ENCODE results near the gene RFPL3. TPM values are rescaled to one million over a fixed set of nuclear protein-coding genes. Genes with fewer than 3 reads are reported as not detected.
"Not testable (repeated sequence)": the region's sequence is repeated elsewhere in the genome, so short reads cannot be mapped to it uniquely, and the experiment has no call there.

The RFPL3 gene
- polyA plus RNA-seq = not detected

DNA sequence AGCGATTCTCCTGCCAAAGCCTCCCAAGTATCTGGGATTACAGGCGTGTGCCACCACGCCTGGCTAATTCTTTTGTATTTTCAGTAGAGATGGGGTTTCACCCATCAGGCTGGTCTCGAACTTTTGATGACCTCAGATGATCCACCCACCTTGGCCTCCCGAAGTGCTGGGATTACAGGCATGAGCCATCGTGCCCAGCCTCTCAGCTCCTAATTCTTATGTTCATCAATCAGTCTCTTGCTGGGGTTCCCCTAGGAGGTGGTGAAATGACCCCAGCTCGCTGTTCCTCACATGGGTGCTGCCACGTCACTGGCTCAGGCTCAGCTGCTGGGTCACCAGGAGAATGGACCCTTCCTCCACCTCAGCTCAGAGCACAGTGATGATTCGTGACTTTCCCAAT lies at the start of gene RFPL3:
Gene RFPL3 (plus strand): TSS at position 301 of the 400 bp plus-strand sequence. CDS start 205 bp downstream, outside the sequence.
- not testable (repeated sequence) for H3K4me3 ChIP-seq (ENCODE audit: low read depth in 1 of 2, low read length in 2 of 2); H3K36me3 ChIP-seq (ENCODE audit: control insufficient read depth in 2 of 2, insufficient read depth in 2 of 2, low read length in 1 of 2); H3K27me3 ChIP-seq (ENCODE audit: control insufficient read depth in 1 of 2, insufficient read depth in 2 of 2, low read length in 2 of 2); H3K27ac ChIP-seq (ENCODE audit: low read depth in 2 of 2, low read length in 1 of 2); H3K4me1 ChIP-seq (ENCODE audit: control insufficient read depth in 2 of 2, insufficient read depth in 2 of 2, low read length in 1 of 2); H3K9me3 ChIP-seq (ENCODE audit: control insufficient read depth in 2 of 2, insufficient read depth in 1 of 2, low read depth in 1 of 2, low read length in 1 of 2)
- 54 to 69% methylated on average over 9 of the region's 9 CpGs for WGBS, 2 donors

DNA sequence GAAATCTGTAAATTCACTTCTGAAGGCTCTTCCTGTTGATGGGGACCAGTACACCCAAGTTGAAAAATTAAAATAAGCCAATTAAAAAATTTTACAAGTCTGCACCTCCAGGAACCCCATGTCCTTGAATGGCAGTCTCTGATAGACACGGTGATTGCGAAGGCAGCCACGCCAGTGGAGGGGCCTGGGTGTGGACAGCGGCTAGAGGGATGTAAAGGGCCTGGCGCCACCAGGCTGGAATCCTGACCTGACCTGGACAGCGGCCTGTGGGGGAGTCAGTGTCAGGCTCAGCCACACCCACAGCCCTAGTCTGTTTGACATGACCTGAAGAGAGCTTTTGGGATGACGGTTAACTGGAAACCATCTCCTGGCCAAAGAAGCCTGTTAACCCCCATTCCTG lies 49.5 kb upstream of the RFPL3 start:
- H3K27me3 ChIP-seq (ENCODE audit: control insufficient read depth in 1 of 2, insufficient read depth in 2 of 2, low read length in 2 of 2) = no peaks in the 10 kb centered on the region
- no peak overlapping the region for H3K27ac ChIP-seq (ENCODE audit: low read depth in 2 of 2, low read length in 1 of 2)
- 72 to 78% methylated on average over 7 of the region's 7 CpGs for WGBS, 2 donors

DNA sequence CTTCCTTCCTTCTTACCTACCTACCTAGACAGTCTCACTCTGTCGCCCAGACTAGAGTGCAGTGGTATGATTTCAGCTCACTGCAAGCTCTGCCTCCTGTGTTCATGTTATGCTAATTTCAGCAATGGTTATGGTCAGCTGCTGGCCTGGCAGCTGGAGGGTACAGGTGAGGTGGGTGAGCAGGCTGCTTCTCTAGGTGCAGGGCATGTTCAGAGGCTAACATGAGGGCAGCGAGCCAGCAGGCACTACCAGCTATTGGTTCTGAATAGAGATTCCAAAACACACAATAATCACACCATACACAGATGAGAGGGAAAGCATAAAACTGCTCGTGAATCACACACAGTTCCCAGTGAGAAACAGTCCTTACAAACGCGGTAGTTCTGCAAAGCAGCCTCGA lies 48.7 kb upstream of the RFPL3 start:
- WGBS, 2 donors = 75 to 80% methylated on average over 6 of the region's 6 CpGs
- no peaks in the 10 kb centered on the region for H3K9me3 ChIP-seq (ENCODE audit: control insufficient read depth in 2 of 2, insufficient read depth in 1 of 2, low read depth in 1 of 2, low read length in 1 of 2)
- H3K27ac ChIP-seq (ENCODE audit: low read depth in 2 of 2, low read length in 1 of 2) = no peak overlapping the region
- no peaks in the 10 kb centered on the region for H3K27me3 ChIP-seq (ENCODE audit: control insufficient read depth in 1 of 2, insufficient read depth in 2 of 2, low read length in 2 of 2)
- H3K4me1 ChIP-seq (ENCODE audit: control insufficient read depth in 2 of 2, insufficient read depth in 2 of 2, low read length in 1 of 2) = no peaks in the 10 kb centered on the region
- no peaks in the 10 kb centered on the region for H3K36me3 ChIP-seq (ENCODE audit: control insufficient read depth in 2 of 2, insufficient read depth in 2 of 2, low read length in 1 of 2)
- no peak overlapping the region for H3K4me3 ChIP-seq (ENCODE audit: low read depth in 1 of 2, low read length in 2 of 2)

More for the DNA sequence above, 49.5 kb upstream of the RFPL3 start:
- no peaks in the 10 kb centered on the region for H3K36me3 ChIP-seq (ENCODE audit: control insufficient read depth in 2 of 2, insufficient read depth in 2 of 2, low read length in 1 of 2)
- no peak overlapping the region for H3K4me3 ChIP-seq (ENCODE audit: low read depth in 1 of 2, low read length in 2 of 2)
- H3K4me1 ChIP-seq (ENCODE audit: control insufficient read depth in 2 of 2, insufficient read depth in 2 of 2, low read length in 1 of 2) = no peaks in the 10 kb centered on the region
- H3K9me3 ChIP-seq (ENCODE audit: control insufficient read depth in 2 of 2, insufficient read depth in 1 of 2, low read depth in 1 of 2, low read length in 1 of 2) = no peaks in the 10 kb centered on the region

DNA sequence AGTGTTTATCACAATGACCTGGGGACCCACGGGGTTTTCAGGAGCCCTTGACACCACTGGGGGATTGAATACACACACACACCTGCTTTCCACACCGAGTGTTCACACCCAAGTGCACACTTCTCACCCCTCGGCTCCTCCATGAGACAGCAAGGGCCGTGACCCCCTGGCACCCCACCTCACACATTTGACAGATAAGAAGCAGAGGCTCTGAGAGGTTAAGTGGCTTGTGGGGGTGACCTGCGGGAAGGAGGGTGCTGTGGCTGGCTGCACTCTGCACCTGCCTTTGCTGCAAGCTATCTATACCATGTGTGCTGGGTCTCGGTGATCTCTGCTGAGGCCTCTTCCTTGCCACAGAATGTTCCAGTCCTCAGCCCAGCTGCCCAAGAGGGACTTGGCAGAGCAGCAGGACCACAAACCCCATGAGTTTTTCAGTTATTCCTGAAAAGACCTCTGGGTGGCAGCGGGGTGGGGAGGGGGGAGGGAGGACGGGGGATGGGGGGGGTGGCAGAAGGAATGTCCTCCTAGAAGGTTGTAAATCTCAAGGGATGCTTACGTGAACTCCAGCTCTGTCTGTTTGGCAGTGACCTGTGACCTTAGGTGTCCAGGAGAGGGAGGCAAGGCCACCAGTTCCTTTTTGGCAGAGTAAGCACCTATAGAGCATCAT lies 47.9 kb upstream of the RFPL3 start:
- H3K4me1 ChIP-seq (ENCODE audit: control insufficient read depth in 2 of 2, insufficient read depth in 2 of 2, low read length in 1 of 2) = no peaks in the 10 kb centered on the region
- H3K36me3 ChIP-seq (ENCODE audit: control insufficient read depth in 2 of 2, insufficient read depth in 2 of 2, low read length in 1 of 2) = no peaks in the 10 kb centered on the region
- no peaks in the 10 kb centered on the region for H3K27me3 ChIP-seq (ENCODE audit: control insufficient read depth in 1 of 2, insufficient read depth in 2 of 2, low read length in 2 of 2)
- H3K9me3 ChIP-seq (ENCODE audit: control insufficient read depth in 2 of 2, insufficient read depth in 1 of 2, low read depth in 1 of 2, low read length in 1 of 2) = no peaks in the 10 kb centered on the region
- 49 to 53% methylated on average over 9 of the region's 9 CpGs for WGBS, 2 donors
- no peak overlapping the region for H3K4me3 ChIP-seq (ENCODE audit: low read depth in 1 of 2, low read length in 2 of 2)
- H3K27ac ChIP-seq (ENCODE audit: low read depth in 2 of 2, low read length in 1 of 2) = no peak overlapping the region

DNA sequence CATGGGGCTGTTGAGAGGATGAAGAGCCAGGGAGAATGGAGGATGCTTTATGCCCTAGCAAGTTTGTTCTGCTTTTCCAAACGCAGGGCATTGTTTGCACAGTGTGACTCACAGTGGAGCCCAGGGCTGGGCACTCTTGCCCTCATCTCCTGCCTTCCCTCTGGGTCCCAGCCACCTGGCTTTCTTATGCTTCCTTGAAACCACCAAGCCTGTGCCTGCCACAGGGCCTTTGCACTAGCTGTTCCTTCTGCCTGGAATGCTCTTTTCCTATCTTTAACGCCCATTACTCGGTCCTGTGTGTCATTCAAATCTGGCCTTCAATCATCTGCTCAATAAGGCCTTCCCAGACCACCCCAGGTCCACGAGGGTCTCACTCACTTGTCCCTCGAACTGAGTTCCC lies 46.9 kb upstream of the RFPL3 start:
- Histone ChIP-seq H3K4me1 (ENCODE audit: control insufficient read depth in 2 of 2, insufficient read depth in 2 of 2, low read length in 1 of 2) (no peaks in the 10 kb centered on the region), H3K36me3 (ENCODE audit: control insufficient read depth in 2 of 2, insufficient read depth in 2 of 2, low read length in 1 of 2) (no peaks in the 10 kb centered on the region), H3K4me3 (ENCODE audit: low read depth in 1 of 2, low read length in 2 of 2) (no peak overlapping the region), H3K9me3 (ENCODE audit: control insufficient read depth in 2 of 2, insufficient read depth in 1 of 2, low read depth in 1 of 2, low read length in 1 of 2) (no peaks in the 10 kb centered on the region), H3K27me3 (ENCODE audit: control insufficient read depth in 1 of 2, insufficient read depth in 2 of 2, low read length in 2 of 2) (no peaks in the 10 kb centered on the region), H3K27ac (ENCODE audit: low read depth in 2 of 2, low read length in 1 of 2) (no peak overlapping the region)
- WGBS, 2 donors = 69 to 76% methylated on average over 5 of the region's 5 CpGs

DNA sequence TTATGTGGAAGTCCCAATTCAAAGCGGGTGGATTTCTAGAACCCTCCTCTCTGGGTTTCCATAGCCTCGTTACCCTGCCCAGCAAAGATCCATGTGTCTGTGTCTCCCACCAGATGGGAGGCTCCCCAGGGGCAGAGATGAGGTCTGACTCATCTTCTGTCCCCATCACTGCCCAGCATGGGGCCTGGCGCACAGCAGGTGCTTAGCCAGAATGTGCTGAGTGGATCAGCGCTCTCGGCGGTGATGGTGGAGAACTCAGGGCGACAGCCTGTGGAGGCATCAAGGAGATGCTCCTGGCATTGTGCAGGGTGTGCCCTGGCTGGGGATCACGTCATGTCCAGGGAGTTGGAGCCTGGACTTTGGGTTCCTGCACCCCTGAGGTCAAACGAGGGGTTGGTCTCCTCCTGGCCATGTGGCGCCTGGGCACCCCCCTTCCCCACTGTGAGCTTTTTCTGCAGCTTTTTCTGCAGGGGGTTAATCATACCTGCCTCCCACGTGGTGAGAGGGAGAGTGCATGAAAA lies 46.1 kb upstream of the RFPL3 start:
- H3K27ac ChIP-seq (ENCODE audit: low read depth in 2 of 2, low read length in 1 of 2) = no peak overlapping the region
- no peaks in the 10 kb centered on the region for H3K4me1 ChIP-seq (ENCODE audit: control insufficient read depth in 2 of 2, insufficient read depth in 2 of 2, low read length in 1 of 2)
- 76 to 79% methylated on average over 11 of the region's 11 CpGs for WGBS, 2 donors
- H3K4me3 ChIP-seq (ENCODE audit: low read depth in 1 of 2, low read length in 2 of 2) = no peak overlapping the region
- no peaks in the 10 kb centered on the region for H3K9me3 ChIP-seq (ENCODE audit: control insufficient read depth in 2 of 2, insufficient read depth in 1 of 2, low read depth in 1 of 2, low read length in 1 of 2)
- no peaks in the 10 kb centered on the region for H3K27me3 ChIP-seq (ENCODE audit: control insufficient read depth in 1 of 2, insufficient read depth in 2 of 2, low read length in 2 of 2)
- H3K36me3 ChIP-seq (ENCODE audit: control insufficient read depth in 2 of 2, insufficient read depth in 2 of 2, low read length in 1 of 2) = no peaks in the 10 kb centered on the region

DNA sequence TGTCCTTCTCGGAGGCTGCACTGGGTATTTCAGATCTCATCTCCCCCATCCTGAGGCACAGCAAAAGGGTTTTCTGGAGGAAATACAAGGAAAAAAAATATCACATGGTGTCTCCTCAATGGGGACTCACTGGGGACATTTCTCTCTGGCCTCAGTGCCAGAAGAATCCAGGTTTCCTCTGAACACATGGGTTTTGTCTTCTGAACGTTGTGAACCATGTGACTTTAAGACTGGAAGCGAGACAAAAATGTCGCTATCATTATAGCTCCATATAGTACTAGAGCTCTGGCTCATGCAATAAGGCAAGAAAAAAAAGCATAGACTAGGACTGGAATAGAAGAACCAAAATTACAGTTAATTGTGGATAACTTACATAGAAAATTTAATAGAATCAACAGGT lies 44.9 kb upstream of the RFPL3 start:
- 82 to 86% methylated on average over 4 of the region's 4 CpGs for WGBS, 2 donors
- no peak overlapping the region for H3K27ac ChIP-seq (ENCODE audit: low read depth in 2 of 2, low read length in 1 of 2)
- H3K9me3 ChIP-seq (ENCODE audit: control insufficient read depth in 2 of 2, insufficient read depth in 1 of 2, low read depth in 1 of 2, low read length in 1 of 2) = no peaks in the 10 kb centered on the region
- no peaks in the 10 kb centered on the region for H3K4me1 ChIP-seq (ENCODE audit: control insufficient read depth in 2 of 2, insufficient read depth in 2 of 2, low read length in 1 of 2)
- no peaks in the 10 kb centered on the region for H3K36me3 ChIP-seq (ENCODE audit: control insufficient read depth in 2 of 2, insufficient read depth in 2 of 2, low read length in 1 of 2)
- no peaks in the 10 kb centered on the region for H3K27me3 ChIP-seq (ENCODE audit: control insufficient read depth in 1 of 2, insufficient read depth in 2 of 2, low read length in 2 of 2)
- H3K4me3 ChIP-seq (ENCODE audit: low read depth in 1 of 2, low read length in 2 of 2) = no peak overlapping the region

DNA sequence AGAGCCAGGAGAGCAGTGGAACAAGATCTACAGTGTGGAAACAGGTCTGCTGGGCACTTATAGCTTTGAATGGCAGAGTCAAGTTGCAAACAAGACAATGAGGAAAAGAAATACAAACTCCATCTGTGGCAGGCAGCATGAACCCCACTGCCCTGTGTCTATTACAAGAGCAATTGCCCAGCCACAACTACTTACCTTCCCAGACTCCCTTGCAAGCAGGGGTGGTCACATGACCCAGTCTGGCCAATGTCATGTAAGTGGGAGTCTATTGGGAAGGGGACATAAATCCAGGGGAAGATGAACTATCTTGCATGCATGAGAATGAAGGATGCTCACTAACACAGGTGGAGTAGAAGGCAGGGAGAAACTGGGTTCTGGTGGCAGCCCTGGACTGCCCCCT lies 44.1 kb upstream of the RFPL3 start:
- H3K9me3 ChIP-seq (ENCODE audit: control insufficient read depth in 2 of 2, insufficient read depth in 1 of 2, low read depth in 1 of 2, low read length in 1 of 2) = no peaks in the 10 kb centered on the region
- H3K36me3 ChIP-seq (ENCODE audit: control insufficient read depth in 2 of 2, insufficient read depth in 2 of 2, low read length in 1 of 2) = no peaks in the 10 kb centered on the region
- no peak overlapping the region for H3K27ac ChIP-seq (ENCODE audit: low read depth in 2 of 2, low read length in 1 of 2)
- H3K4me3 ChIP-seq (ENCODE audit: low read depth in 1 of 2, low read length in 2 of 2) = no peak overlapping the region
- no peaks in the 10 kb centered on the region for H3K27me3 ChIP-seq (ENCODE audit: control insufficient read depth in 1 of 2, insufficient read depth in 2 of 2, low read length in 2 of 2)
- H3K4me1 ChIP-seq (ENCODE audit: control insufficient read depth in 2 of 2, insufficient read depth in 2 of 2, low read length in 1 of 2) = no peaks in the 10 kb centered on the region

DNA sequence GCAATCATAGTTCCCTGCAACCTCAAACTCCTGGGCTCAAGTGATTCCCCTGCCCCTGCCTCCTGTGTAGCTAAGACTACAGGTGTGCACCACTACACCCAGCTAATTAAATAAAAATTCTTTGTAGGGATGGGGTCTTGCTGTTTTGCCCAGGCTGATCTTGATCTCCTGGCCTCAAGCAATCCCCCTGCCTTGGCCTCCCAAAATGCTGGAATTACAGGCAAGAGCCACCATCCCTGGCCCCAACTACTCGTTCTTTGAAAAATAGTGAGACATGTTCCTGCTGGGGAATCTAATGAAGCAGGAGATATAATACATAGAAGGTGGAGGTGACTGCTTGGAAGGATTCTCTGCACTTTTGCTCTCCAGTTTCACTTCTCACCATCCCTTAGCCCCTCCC lies 40.1 kb upstream of the RFPL3 start:
- Histone ChIP-seq H3K4me1 (ENCODE audit: control insufficient read depth in 2 of 2, insufficient read depth in 2 of 2, low read length in 1 of 2) (no peaks in the 10 kb centered on the region), H3K4me3 (ENCODE audit: low read depth in 1 of 2, low read length in 2 of 2) (no peak overlapping the region), H3K27me3 (ENCODE audit: control insufficient read depth in 1 of 2, insufficient read depth in 2 of 2, low read length in 2 of 2) (no peaks in the 10 kb centered on the region), H3K36me3 (ENCODE audit: control insufficient read depth in 2 of 2, insufficient read depth in 2 of 2, low read length in 1 of 2) (no peaks in the 10 kb centered on the region), H3K9me3 (ENCODE audit: control insufficient read depth in 2 of 2, insufficient read depth in 1 of 2, low read depth in 1 of 2, low read length in 1 of 2) (peaks cover 0 to 3% of the 10 kb centered on the region in 2 donors), H3K27ac (ENCODE audit: low read depth in 2 of 2, low read length in 1 of 2) (no peak overlapping the region)
- WGBS, 2 donors = 29 to 67% methylated on average over 1 of the region's 1 CpG

DNA sequence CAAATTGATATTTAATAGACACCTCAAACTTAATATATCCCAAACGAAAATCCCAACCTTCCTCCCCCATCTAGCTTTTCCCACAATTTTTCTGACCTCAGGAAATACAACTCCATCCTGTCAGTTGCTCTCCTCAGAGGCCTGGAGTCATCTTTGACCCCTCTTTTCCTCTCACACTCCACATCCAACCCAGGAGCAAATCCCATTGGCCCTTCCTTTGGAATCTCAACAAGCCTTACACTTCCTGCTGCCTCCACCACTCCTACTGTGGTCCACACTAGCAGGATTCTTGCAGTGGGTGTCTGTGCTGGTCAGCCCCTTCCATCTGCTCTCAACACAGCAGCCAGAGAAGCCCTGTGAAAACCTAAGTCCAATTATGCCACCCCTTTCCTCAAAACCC lies 39.3 kb upstream of the RFPL3 start:
- H3K27me3 ChIP-seq (ENCODE audit: control insufficient read depth in 1 of 2, insufficient read depth in 2 of 2, low read length in 2 of 2) = no peaks in the 10 kb centered on the region
- H3K9me3 ChIP-seq (ENCODE audit: control insufficient read depth in 2 of 2, insufficient read depth in 1 of 2, low read depth in 1 of 2, low read length in 1 of 2) = peaks cover 0 to 3% of the 10 kb centered on the region in 2 donors
- no peaks in the 10 kb centered on the region for H3K36me3 ChIP-seq (ENCODE audit: control insufficient read depth in 2 of 2, insufficient read depth in 2 of 2, low read length in 1 of 2)
- no peak overlapping the region for H3K4me3 ChIP-seq (ENCODE audit: low read depth in 1 of 2, low read length in 2 of 2)
- 36 to 48% methylated on average over 1 of the region's 1 CpG for WGBS, 2 donors
- no peaks in the 10 kb centered on the region for H3K4me1 ChIP-seq (ENCODE audit: control insufficient read depth in 2 of 2, insufficient read depth in 2 of 2, low read length in 1 of 2)
- no peak overlapping the region for H3K27ac ChIP-seq (ENCODE audit: low read depth in 2 of 2, low read length in 1 of 2)

All from esophagus (tissue), 2 donors.